ENCODE results near the gene PIGC. TPM values are rescaled to one million over a fixed set of nuclear protein-coding genes. Genes with fewer than 3 reads are reported as not detected.

PIGC gene
- total and polyA plus RNA-seq, 8 donors, result 1.2 to 27.9 (median 17.0) TPM

DNA sequence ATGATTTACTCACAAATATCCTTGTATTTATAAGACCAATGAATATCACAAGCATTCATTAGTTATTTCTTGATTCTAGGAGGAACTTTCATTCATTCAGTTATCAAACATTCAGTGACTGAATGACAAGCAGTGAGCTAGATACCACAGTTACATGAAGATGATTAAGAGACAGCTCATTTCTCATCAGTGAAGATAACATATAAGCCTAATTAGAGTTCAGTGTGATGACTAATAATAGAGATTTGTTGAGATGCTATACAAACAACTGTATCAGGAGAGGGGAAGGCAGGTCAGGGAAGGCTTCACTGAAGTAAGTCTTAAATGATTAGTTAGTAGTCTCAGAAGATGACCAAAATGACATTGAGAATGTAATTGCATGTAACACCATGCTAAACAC lies 38.0 kb downstream of the PIGC start:
- Histone ChIP-seq H3K27ac (no peak overlapping the region), H3K9me3 (no peaks in the 10 kb centered on the region), H3K4me1 (peaks cover 0 to 12% (median 6%) of the 10 kb centered on the region in 4 donors), H3K36me3 (no peaks in the 10 kb centered on the region), H3K4me3 (no peak overlapping the region), H3K27me3 (no peaks in the 10 kb centered on the region)
- no peak for TF ChIP-seq POLR2AphosphoS5 (IDR thresholded peaks at IDR 0.05)
- TF ChIP-seq POLR2A (IDR thresholded peaks at IDR 0.05), result no peak
- DNase-seq, result no peak
- intact Hi-C loops (cut with DNase I; ENCODE audit: low total_unique reads), result loop anchor here (10.0 kb wide), 1 partner anchor 321 kb away; no protein-coding TSS in a partner anchor

- no peak for TF ChIP-seq POLR2AphosphoS5 (IDR thresholded peaks at IDR 0.05)
- TF ChIP-seq CTCF (IDR thresholded peaks at IDR 0.05), result no peak
- no peak for TF ChIP-seq EP300 (IDR thresholded peaks at IDR 0.05)
- DNase-seq, result no peak
- no peak overlapping the region for H3K27ac ChIP-seq
- H3K36me3 ChIP-seq, result no peaks in the 10 kb centered on the region
- H3K4me1 ChIP-seq, result peaks cover 0 to 24% (median 10%) of the 10 kb centered on the region in 4 donors
- intact Hi-C loops (cut with DNase I; ENCODE audit: low total_unique reads), result loop anchor here (10.0 kb wide), 1 partner anchor 319 kb away; no protein-coding TSS in a partner anchor
- no peaks in the 10 kb centered on the region for H3K9me3 ChIP-seq
- no peak overlapping the region for H3K4me3 ChIP-seq
- no peaks in the 10 kb centered on the region for H3K27me3 ChIP-seq
Measured at GRCh38 chr1:172404121-172404520, 39.7 kb downstream of the PIGC start.

DNA sequence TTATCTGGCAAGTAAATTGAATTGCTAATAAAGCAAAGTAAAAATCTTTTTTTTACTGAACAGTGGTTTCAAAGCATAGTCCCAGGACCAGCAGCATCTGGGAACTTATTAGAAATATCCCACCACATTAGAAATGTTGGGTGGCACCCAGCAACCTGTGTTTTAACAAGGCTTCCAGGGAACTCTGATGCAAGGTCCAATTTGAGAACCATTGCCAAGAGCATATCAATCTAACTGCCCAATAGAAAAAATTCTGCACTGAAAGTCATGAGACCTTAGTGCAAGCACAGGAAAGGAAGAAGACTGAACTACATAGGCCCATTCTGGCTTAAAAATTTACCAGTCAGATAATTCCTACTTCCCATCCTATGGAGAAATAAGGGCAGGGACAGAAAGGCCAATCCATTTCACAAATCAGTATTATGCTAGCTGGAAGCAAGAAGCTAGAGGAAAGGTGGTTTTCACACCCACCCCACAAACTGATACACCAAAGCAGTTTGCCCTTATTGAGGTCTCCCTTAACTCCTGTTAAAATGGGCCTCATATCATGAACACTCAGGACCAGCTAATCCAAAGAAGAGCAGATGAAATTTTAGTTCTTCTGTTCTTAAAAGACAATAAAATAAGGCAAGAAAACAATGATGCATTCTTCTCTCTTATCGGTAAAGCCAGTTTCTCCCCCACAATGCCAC lies 40.8 kb downstream of the PIGC start:
- 79 to 93% (median 86%) methylated on average over 1 of the region's 1 CpG for WGBS, 5 donors

DNA sequence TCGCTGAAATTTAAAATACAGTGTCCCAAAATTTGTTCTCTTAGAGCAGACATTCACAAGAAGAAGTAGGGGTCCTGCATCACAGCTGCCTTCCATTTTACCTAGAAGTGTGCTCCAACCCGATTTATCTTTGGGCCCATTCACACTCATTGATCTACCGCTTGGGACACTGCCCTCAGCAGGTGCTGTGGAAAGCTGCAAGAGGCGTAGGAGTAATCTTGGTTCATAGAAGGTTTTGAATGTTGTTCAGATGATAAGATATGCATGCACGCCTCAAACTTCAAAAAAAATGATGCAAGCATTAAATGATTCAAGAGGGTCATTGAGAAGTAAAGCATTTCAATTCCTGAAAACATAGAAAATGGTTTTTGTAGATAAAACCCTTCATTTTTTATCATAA lies 42.0 kb downstream of the PIGC start:
- intact Hi-C loops (cut with DNase I; ENCODE audit: low total_unique reads), result loop anchor here (10.0 kb wide), 1 partner anchor 317 kb away; no protein-coding TSS in a partner anchor
- DNase-seq, result no peak
- H3K4me3 ChIP-seq, result no peak overlapping the region
- H3K27me3 ChIP-seq, result no peaks in the 10 kb centered on the region
- H3K9me3 ChIP-seq, result no peaks in the 10 kb centered on the region
- 52 to 73% (median 60%) methylated on average over 5 of the region's 5 CpGs for WGBS, 5 donors
- TF ChIP-seq CTCF (IDR thresholded peaks at IDR 0.05), result peak in 1 of 7 experiments; percentile 7
- no peak for TF ChIP-seq POLR2AphosphoS5 (IDR thresholded peaks at IDR 0.05)
- no peak for TF ChIP-seq POLR2A (IDR thresholded peaks at IDR 0.05)
- H3K4me1 ChIP-seq, result peaks cover 0 to 38% (median 20%) of the 10 kb centered on the region in 4 donors
- no peaks in the 10 kb centered on the region for H3K36me3 ChIP-seq
- H3K27ac ChIP-seq, result no peak overlapping the region

More for the DNA sequence above, 40.8 kb downstream of the PIGC start:
- Histone ChIP-seq H3K4me1 (peaks cover 0 to 29% (median 15%) of the 10 kb centered on the region in 4 donors), H3K36me3 (no peaks in the 10 kb centered on the region), H3K27ac (no peak overlapping the region), H3K27me3 (no peaks in the 10 kb centered on the region), H3K9me3 (no peaks in the 10 kb centered on the region), H3K4me3 (no peak overlapping the region)
- intact Hi-C loops (cut with DNase I; ENCODE audit: low total_unique reads), result loop anchor here (10.0 kb wide), 1 partner anchor 318 kb away; no protein-coding TSS in a partner anchor
- no peak for DNase-seq
- no peak for TF ChIP-seq CTCF (IDR thresholded peaks at IDR 0.05)

- no peaks in the 10 kb centered on the region for H3K9me3 ChIP-seq
- no peak for TF ChIP-seq POLR2AphosphoS5 (IDR thresholded peaks at IDR 0.05)
- no peak for TF ChIP-seq CTCF (IDR thresholded peaks at IDR 0.05)
- no peak for TF ChIP-seq EP300 (IDR thresholded peaks at IDR 0.05)
- no peak for TF ChIP-seq POLR2A (IDR thresholded peaks at IDR 0.05)
- H3K4me1 ChIP-seq, result peaks cover 0 to 39% (median 21%) of the 10 kb centered on the region in 4 donors
- H3K4me3 ChIP-seq, result no peak overlapping the region
- DNase-seq, result no peak
- no peaks in the 10 kb centered on the region for H3K36me3 ChIP-seq
- H3K27ac ChIP-seq, result no peak overlapping the region
- H3K27me3 ChIP-seq, result no peaks in the 10 kb centered on the region
- intact Hi-C loops (cut with DNase I; ENCODE audit: low total_unique reads), result loop anchor here (10.0 kb wide), 1 partner anchor 317 kb away; no protein-coding TSS in a partner anchor
Measured at GRCh38 chr1:172401477-172401876, 42.4 kb downstream of the PIGC start.

All from stomach (tissue), 9 donors.